Activated naive CD8-positive, alpha-beta T cell treated with anti-CD3 and anti-CD28 coated beads, Interleukin-2, amount 50 U/mL, for 24 hours (primary cell): ENCODE data around the gene ZFP36L2.

Experiments used
- ATAC-seq: fragments of 150-1000 bp; cut with Tn5 transposase; one replicate; pipeline ENCODE4 v1.10.0; 2021
- DNase-seq: peaks from one replicate; pipeline ENCODE4 v3.0.0; 2021
- H3K27ac Mint-ChIP-seq: one replicate; pipeline ENCODE4 v1.8.0; 2021; ENCODE audit warnings: mild to moderate bottlenecking, mixed read lengths
- H3K27me3 Mint-ChIP-seq: one replicate; pipeline ENCODE4 v1.8.0; 2021; ENCODE audit warnings: mixed read lengths
- H3K36me3 Mint-ChIP-seq: one replicate; pipeline ENCODE4 v1.8.0; 2021; ENCODE audit warnings: low read depth, mixed read lengths
- H3K4me1 Mint-ChIP-seq: one replicate; pipeline ENCODE4 v1.8.0; 2021; ENCODE audit warnings: mixed read lengths
- H3K4me3 Mint-ChIP-seq: one replicate; pipeline ENCODE4 v1.8.0; 2021; ENCODE audit warnings: mild to moderate bottlenecking, moderate library complexity, mixed read lengths
- H3K9me3 Mint-ChIP-seq: one replicate; pipeline ENCODE4 v1.8.0; 2021; ENCODE audit warnings: mixed read lengths

ZFP36L2 gene

DNA sequence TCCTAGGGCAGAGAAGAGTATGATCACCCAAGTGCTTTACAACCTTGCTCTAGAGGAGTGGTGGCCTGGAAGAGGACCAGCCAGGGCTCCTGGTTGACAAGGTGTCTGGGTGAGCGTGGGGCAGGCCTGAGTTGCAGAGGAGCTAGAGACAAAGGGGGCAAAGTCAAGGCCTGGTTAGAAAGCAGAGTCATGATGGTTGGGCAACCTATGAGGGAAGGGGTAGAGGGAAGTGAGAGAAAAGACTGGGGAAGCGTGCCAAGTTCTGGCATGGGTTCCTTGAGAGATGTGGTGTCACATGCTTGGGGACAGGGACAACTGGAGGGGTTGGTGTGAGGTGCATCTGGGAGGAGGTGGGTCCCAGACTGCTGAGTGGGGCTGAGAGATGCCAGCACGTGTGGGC, 13.5 kb downstream of the ZFP36L2 start:
- H3K27me3 Mint-ChIP-seq: no peaks in the 10 kb centered on the region
- H3K4me1 Mint-ChIP-seq: peaks cover 35% of the 10 kb centered on the region
- no peak overlapping the region for H3K27ac Mint-ChIP-seq
- no peaks in the 10 kb centered on the region for H3K36me3 Mint-ChIP-seq
- ATAC-seq: peak; percentile 12
- H3K4me3 Mint-ChIP-seq: no peak overlapping the region
- no peaks in the 10 kb centered on the region for H3K9me3 Mint-ChIP-seq
- no peak for DNase-seq

DNA sequence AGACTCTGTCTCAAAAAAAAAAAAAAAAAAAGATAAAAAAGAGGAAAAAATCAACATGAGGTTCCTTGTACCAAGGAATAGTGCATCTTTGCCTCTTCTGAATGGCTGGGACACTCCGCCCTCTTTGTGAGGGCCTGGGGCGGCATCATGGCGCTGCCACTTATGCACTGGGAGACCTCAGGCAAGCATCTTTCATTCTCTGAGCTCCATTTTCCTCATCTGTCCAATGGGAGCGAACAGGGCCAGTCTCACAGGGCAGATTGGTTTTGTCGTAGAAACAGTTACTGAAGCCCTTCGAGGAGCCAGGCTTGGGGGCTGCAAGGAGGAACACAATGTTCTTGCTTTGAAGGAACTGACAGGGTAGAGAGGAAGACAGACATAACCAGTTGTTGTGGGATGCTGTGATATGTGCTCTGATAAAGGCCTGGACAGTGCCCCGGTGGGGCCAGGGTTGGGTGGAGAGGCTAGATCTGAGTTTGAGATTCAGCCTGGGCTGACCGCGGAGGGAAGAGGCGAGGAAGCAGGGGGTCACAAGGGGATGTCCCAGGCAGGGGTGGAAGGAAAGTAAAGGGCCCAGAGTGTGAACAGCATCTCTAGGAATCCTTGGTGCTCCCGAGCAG, 14.1 kb downstream of the ZFP36L2 start:
- Mint-ChIP-seq H3K9me3 (no peaks in the 10 kb centered on the region), H3K36me3 (no peaks in the 10 kb centered on the region), H3K4me1 (peaks cover 29% of the 10 kb centered on the region), H3K27me3 (no peaks in the 10 kb centered on the region), H3K4me3 (no peak overlapping the region), H3K27ac (no peak overlapping the region)
- DNase-seq (no peak), ATAC-seq (no peak)

- Mint-ChIP-seq H3K9me3 (no peaks in the 10 kb centered on the region), H3K27me3 (no peaks in the 10 kb centered on the region), H3K4me3 (no peak overlapping the region), H3K36me3 (no peaks in the 10 kb centered on the region), H3K4me1 (peaks cover 28% of the 10 kb centered on the region), H3K27ac (peak overlapping the region; percentile 23)
- ATAC-seq (peak; percentile 48), DNase-seq (no peak)
Measured at GRCh38 chr2:43210467-43211303, 15.7 kb downstream of the ZFP36L2 start.

GRCh38 chr2:43210125-43210466, 16.3 kb downstream of the ZFP36L2 start:
- Mint-ChIP-seq H3K4me1 (peaks cover 28% of the 10 kb centered on the region), H3K27me3 (no peaks in the 10 kb centered on the region)

DNA sequence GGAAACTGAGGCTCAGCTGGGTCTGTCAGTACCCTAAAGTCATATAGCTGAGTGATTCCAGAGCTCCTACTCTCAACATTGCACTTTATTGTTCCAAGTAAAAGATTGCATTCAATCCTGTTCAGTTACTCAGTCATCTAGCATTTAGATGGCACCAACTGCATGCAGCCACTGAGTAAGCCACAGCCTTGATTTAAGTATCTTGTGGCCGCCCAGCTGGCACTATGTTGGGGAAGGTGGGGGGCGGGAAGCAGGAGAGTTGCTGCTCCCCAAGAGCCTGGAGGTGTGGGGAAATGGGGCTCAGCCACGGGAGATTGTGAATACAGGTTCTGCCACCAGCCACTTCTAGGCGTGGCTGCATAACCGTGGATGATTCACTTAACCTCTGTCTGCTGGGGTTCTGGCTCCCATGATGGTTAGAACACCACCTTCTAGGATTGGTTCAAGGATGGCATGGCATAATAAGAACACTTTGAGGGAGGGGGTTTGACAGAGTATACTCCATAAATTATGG, 17.1 kb downstream of the ZFP36L2 start:
- Mint-ChIP-seq H3K27ac (no peak overlapping the region), H3K27me3 (no peaks in the 10 kb centered on the region), H3K4me1 (peaks cover 31% of the 10 kb centered on the region), H3K9me3 (no peaks in the 10 kb centered on the region), H3K4me3 (no peak overlapping the region), H3K36me3 (no peaks in the 10 kb centered on the region)
- DNase-seq (no peak), ATAC-seq (no peak)

More at GRCh38 chr2:43210125-43210466, 16.3 kb downstream of the ZFP36L2 start:
- H3K36me3 Mint-ChIP-seq: no peaks in the 10 kb centered on the region
- DNase-seq (no peak), ATAC-seq (no peak)
- no peaks in the 10 kb centered on the region for H3K9me3 Mint-ChIP-seq
- H3K4me3 Mint-ChIP-seq: no peak overlapping the region
- H3K27ac Mint-ChIP-seq: peak overlapping the region; percentile 22

DNA sequence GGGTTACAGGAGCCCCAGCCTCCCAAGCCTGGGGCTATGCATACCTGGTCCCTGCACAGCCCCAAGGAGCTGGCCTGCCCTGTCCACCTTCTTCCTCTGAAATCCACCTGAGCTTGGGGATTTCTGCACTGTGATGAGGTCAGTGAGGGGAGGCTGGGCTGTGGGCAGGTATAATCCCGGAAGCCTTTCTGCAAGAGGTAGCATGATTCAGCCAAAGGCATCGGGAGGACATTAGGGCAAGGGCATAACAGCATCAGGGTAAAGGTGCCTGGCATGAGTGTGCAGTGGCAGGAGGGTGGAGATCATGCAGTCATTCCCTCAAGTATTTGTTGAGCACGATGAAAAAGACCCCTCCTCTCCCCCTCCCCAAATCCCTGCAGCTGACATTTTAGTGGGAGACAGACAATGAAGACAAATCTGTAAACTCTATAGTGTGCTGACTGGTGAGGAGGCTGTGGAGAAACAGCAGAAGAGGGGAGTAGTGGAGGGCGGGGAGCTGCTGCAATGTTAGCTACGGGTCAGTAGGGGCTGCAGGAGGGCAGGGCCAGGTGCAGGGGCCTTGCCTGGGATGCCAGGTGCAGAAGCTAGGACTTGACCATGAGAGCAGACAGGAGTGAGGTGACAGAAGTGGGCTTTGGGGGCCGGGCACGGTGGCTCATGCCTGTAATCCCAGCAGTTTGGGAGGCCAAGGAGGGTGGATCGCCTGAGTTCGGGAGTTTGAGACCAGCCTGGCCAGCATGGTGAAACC, 18.7 kb downstream of the ZFP36L2 start:
- Mint-ChIP-seq H3K4me1 (peaks cover 27% of the 10 kb centered on the region), H3K4me3 (no peak overlapping the region), H3K9me3 (no peaks in the 10 kb centered on the region), H3K36me3 (no peaks in the 10 kb centered on the region), H3K27me3 (no peaks in the 10 kb centered on the region), H3K27ac (no peak overlapping the region)
- no peak for DNase-seq
- ATAC-seq: no peak

DNA sequence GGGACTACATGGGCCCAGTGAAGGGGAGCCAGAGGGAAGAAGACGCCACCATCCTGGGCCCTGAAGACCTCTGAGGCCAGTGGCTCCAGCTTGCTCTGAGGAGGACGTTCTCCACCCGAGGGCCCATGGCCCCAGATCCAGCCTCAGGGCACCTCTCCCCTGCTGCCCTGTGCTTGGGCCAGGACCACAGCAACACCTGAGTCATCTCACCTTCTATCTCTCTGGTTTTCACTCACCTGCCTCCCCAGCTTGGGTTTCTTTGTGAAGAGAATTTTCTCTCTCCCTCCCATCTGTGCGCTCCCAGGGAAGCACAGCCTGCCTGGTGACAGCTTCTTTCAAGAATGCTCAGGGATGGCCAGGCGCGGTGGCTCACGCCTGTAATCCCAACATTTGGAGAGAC, 19.8 kb downstream of the ZFP36L2 start:
- Mint-ChIP-seq H3K36me3 (no peaks in the 10 kb centered on the region), H3K27ac (no peak overlapping the region), H3K4me3 (no peak overlapping the region), H3K27me3 (no peaks in the 10 kb centered on the region), H3K9me3 (no peaks in the 10 kb centered on the region), H3K4me1 (peaks cover 24% of the 10 kb centered on the region)
- ATAC-seq (no peak), DNase-seq (no peak)

GRCh38 chr2:43203373-43203772, 23.0 kb downstream of the ZFP36L2 start:
- Mint-ChIP-seq H3K4me3 (no peak overlapping the region), H3K27ac (no peak overlapping the region), H3K9me3 (no peaks in the 10 kb centered on the region), H3K27me3 (no peaks in the 10 kb centered on the region), H3K36me3 (no peaks in the 10 kb centered on the region), H3K4me1 (peaks cover 14% of the 10 kb centered on the region)
- ATAC-seq: no peak
- DNase-seq: no peak

DNA sequence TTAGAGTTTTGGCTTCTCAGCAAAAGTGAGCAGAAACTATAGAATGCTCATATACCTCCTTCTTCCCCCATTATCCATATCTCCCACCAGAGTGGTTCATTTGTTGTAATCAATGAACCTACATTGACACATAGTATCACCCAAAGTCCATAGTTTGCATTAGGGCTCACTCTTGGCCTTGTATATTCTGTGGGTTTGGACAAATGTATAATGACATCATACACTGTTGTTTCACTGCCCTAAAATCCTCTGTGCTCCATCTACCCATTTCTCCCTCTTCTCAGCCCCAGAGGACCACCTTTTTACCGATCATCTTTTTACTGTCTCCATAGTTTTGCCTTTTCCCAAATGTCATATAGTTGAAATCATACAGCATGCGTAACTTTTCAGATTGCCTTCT, 24.1 kb downstream of the ZFP36L2 start:
- H3K4me3 Mint-ChIP-seq: no peak overlapping the region

DNA sequence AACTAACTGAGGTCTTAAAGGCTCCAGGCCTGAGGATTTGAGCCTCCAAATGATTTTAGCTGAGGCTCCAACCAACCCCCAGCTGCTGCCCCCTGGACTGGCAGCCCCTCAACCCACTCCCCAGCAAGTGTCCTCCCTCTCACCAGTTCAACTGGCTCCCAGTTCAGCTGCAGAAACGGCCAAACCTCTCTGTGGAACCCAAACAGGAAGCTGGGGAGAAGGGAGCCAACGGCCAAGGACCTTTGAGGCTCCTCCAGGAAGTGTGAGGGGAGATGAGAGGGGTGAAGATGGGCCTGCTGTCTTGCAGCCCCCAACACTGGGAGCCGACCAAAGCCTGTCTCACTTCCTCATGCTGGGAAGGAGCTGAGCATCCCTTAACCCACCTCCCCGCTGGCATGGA, 24.9 kb downstream of the ZFP36L2 start:
- H3K9me3 Mint-ChIP-seq: no peaks in the 10 kb centered on the region

More for the DNA sequence above, 24.1 kb downstream of the ZFP36L2 start:
- H3K9me3 Mint-ChIP-seq: no peaks in the 10 kb centered on the region
- H3K27me3 Mint-ChIP-seq: no peaks in the 10 kb centered on the region
- no peak overlapping the region for H3K27ac Mint-ChIP-seq
- no peak for DNase-seq
- H3K4me1 Mint-ChIP-seq: peaks cover 20% of the 10 kb centered on the region
- no peaks in the 10 kb centered on the region for H3K36me3 Mint-ChIP-seq
- ATAC-seq: no peak

DNA sequence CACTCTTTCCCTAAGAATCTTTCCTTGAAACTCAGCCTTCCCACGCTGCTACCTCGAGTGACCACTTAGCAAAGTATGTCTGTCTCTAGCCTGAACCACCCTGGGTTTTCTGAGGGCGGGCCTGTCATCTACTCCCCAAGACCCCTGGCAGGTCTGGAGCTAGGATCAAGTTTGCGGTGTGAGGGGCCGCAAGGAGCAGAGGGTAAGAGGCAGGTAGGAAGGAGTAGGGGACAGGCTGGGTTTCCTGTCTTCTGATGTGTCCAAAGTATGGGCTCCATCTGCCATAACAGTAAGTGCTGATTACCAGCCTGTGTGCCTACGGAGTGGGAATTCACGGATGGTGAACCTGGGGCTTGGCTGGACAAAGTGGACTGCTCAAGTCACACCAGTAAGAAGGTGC, 25.4 kb downstream of the ZFP36L2 start:
- Mint-ChIP-seq H3K9me3 (no peaks in the 10 kb centered on the region), H3K36me3 (no peaks in the 10 kb centered on the region), H3K27ac (no peak overlapping the region), H3K27me3 (no peaks in the 10 kb centered on the region), H3K4me1 (peaks cover 27% of the 10 kb centered on the region), H3K4me3 (no peak overlapping the region)
- no peak for ATAC-seq
- no peak for DNase-seq

More for the DNA sequence above, 24.9 kb downstream of the ZFP36L2 start:
- Mint-ChIP-seq H3K27me3 (no peaks in the 10 kb centered on the region), H3K4me3 (no peak overlapping the region), H3K27ac (no peak overlapping the region), H3K4me1 (peaks cover 28% of the 10 kb centered on the region), H3K36me3 (no peaks in the 10 kb centered on the region)
- DNase-seq: no peak
- no peak for ATAC-seq

- Mint-ChIP-seq H3K4me1 (peaks cover 35% of the 10 kb centered on the region), H3K27ac (no peak overlapping the region), H3K4me3 (no peak overlapping the region), H3K9me3 (no peaks in the 10 kb centered on the region), H3K27me3 (no peaks in the 10 kb centered on the region), H3K36me3 (no peaks in the 10 kb centered on the region)
- DNase-seq (no peak), ATAC-seq (no peak)
Measured at GRCh38 chr2:43199492-43200488, 26.6 kb downstream of the ZFP36L2 start.

DNA sequence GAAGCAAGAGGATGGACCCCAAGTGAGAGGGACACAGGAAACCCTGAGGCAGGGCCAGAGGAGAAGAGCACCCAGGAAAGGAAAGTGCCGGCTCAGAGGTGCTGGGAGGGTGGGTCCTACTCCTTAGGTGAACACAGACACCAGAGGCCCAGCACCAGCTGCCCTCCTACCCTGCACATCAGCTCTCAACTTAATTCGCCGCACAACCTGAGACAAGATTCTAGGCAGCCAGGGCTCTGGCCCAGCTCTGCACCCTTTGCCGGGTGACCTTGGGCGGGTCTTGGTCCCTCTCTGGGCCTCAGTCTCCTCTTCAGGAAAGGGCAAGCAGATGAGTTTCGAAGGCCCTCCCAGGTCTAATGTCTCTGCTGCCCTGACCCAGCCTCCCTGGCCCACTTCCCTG, 28.1 kb downstream of the ZFP36L2 start:
- Mint-ChIP-seq H3K4me3 (no peak overlapping the region), H3K4me1 (peaks cover 49% of the 10 kb centered on the region), H3K27me3 (no peaks in the 10 kb centered on the region), H3K9me3 (no peaks in the 10 kb centered on the region), H3K36me3 (no peaks in the 10 kb centered on the region), H3K27ac (no peak overlapping the region)
- ATAC-seq (no peak), DNase-seq (no peak)

GRCh38 chr2:43197588-43197896, 28.9 kb downstream of the ZFP36L2 start:
- peak overlapping the region; percentile 80 for H3K27ac Mint-ChIP-seq
- no peaks in the 10 kb centered on the region for H3K9me3 Mint-ChIP-seq
- no peaks in the 10 kb centered on the region for H3K27me3 Mint-ChIP-seq
- DNase-seq (no peak), ATAC-seq (no peak)
- no peaks in the 10 kb centered on the region for H3K36me3 Mint-ChIP-seq
- H3K4me3 Mint-ChIP-seq: no peak overlapping the region
- H3K4me1 Mint-ChIP-seq: peaks cover 56% of the 10 kb centered on the region
